K562 (cell line): Measurements from ENCODE around the gene COL5A1. TPM values are rescaled to one million over a fixed set of nuclear protein-coding genes. Genes with fewer than 3 reads are reported as not detected.

Source experiments
- ZBTB40 ChIP-seq, 2 experiments: fragments of 450-650 bp in 1 of 2; sonication (generic) in 1 of 2; formaldehyde crosslinking in 1 of 2; IDR thresholded peaks; 2 replicates each; pipeline versions ENCODE4 v1.7.1 to v1.9.0; 2016 to 2022; ENCODE audit warnings: inconsistent platforms in 1 of 2, mild to moderate bottlenecking in 1 of 2, missing genetic modification reagents in 1 of 2
- polyA plus RNA-seq, 8 experiments: library from polyadenylated mRNA; depleted of rRNA in 4 of 8; stranded (reverse) in 5 of 8; unstranded in 3 of 8; fragments of >200 nt; fragmentation: Nextera tagmentation in 2 of 8; fragmentation: Illumina TruSeq in 1 of 8; extraction: Ambion mirVana in 2 of 8; extraction: Trizol in 1 of 8; gene quantifications; 2 replicates each; pipeline versions ENCODE4 v1.2.1 to v1.2.3, GENCODE V29; 2011 to 2014; ENCODE audit warnings: inconsistent platforms in 1 of 8, missing spikeins in 1 of 8
- total RNA-seq, 7 experiments: library from RNA; depleted of rRNA in 6 of 7; stranded (reverse); fragments of >200 nt in 6 of 7; fragmentation: Illumina TruSeq in 2 of 7; extraction: Trizol in 2 of 7; gene quantifications; 2 replicates each; pipeline versions ENCODE4 v1.2.1 to v1.2.3, GENCODE V29; 2011 to 2021; ENCODE audit warnings: low replicate concordance in 1 of 7

Gene COL5A1
- total and polyA plus RNA-seq, 9 of the 15 experiments (the other 6 are each of a cell fraction or from before 2014, with no cell fraction given) = under 0.01 to 0.13 (median 0.04) TPM; not detected in 6

- TF ChIP-seq ZBTB40 (IDR thresholded peaks at IDR 0.05) = no peak
- TF ChIP-seq ZBTB40 (CRISPR knock-in tag; IDR thresholded peaks at IDR 0.05) = no peak
Observed at GRCh38 chr9:134670042-134670525, 28.5 kb downstream of the COL5A1 start (continued).
